ENCODE measurements around the gene FNDC3B. TPM values are rescaled to one million over a fixed set of nuclear protein-coding genes. Genes with fewer than 3 reads are reported as not detected.

The FNDC3B gene
- total and polyA plus RNA-seq, 12 donors, result 9.7 to 118 (median 85.0) TPM

GRCh38 chr3:172407872-172408271 is 368.5 kb downstream of the FNDC3B start:
- ATAC-seq, result no peak
- intact Hi-C loops (cut with DNase I), result no loop called here
- Histone ChIP-seq H3K27me3 (peaks cover 0 to 5% (median 0%) of the 10 kb centered on the region in 7 donors), H3K4me3 (no peak overlapping the region), H3K27ac (no peak overlapping the region), H3K36me3 (no peaks in the 10 kb centered on the region), H3K9me3 (no peaks in the 10 kb centered on the region), H3K4me1 (no peaks in the 10 kb centered on the region)
- WGBS, 2 donors, result 87% methylated on average over 3 of the region's 3 CpGs
- no peak for DNase-seq
- TF ChIP-seq CTCF (IDR thresholded peaks at IDR 0.05), result no peak

GRCh38 chr3:172410702-172411477 is 371.5 kb downstream of the FNDC3B start:
- Histone ChIP-seq H3K36me3 (no peaks in the 10 kb centered on the region), H3K9me3 (no peaks in the 10 kb centered on the region), H3K27ac (no peak overlapping the region), H3K4me3 (no peak overlapping the region), H3K27me3 (peaks cover 0 to 6% (median 0%) of the 10 kb centered on the region in 7 donors), H3K4me1 (no peaks in the 10 kb centered on the region)
- 82 to 87% methylated on average over 13 of the region's 13 CpGs for WGBS, 2 donors
- no peak for TF ChIP-seq CTCF (IDR thresholded peaks at IDR 0.05)
- ATAC-seq, result no peak
- no peak for DNase-seq
- intact Hi-C loops (cut with DNase I), result no loop called here

GRCh38 chr3:172411478-172411947 is 372.1 kb downstream of the FNDC3B start:
- no peaks in the 10 kb centered on the region for H3K4me1 ChIP-seq
- H3K36me3 ChIP-seq, result no peaks in the 10 kb centered on the region
- no peaks in the 10 kb centered on the region for H3K9me3 ChIP-seq
- no peak overlapping the region for H3K4me3 ChIP-seq
- ATAC-seq (no peak), DNase-seq (no peak)
- H3K27me3 ChIP-seq, result peaks cover 0 to 6% (median 0%) of the 10 kb centered on the region in 7 donors
- whole genome bisulfite sequencing, 2 donors, result 92 to 93% methylated on average over 6 of the region's 6 CpGs
- intact Hi-C loops (cut with DNase I), result no loop called here
- TF ChIP-seq CTCF (IDR thresholded peaks at IDR 0.05), result no peak
- H3K27ac ChIP-seq, result no peak overlapping the region

GRCh38 chr3:172415323-172415722 is 375.9 kb downstream of the FNDC3B start:
- Histone ChIP-seq H3K27me3 (peaks cover 0 to 6% (median 0%) of the 10 kb centered on the region in 7 donors), H3K4me3 (no peak overlapping the region), H3K9me3 (peaks cover 0 to 26% (median 0%) of the 10 kb centered on the region in 11 donors), H3K4me1 (no peaks in the 10 kb centered on the region), H3K36me3 (no peaks in the 10 kb centered on the region), H3K27ac (no peak overlapping the region)
- no peak for DNase-seq
- no peak for ATAC-seq
- TF ChIP-seq CTCF (IDR thresholded peaks at IDR 0.05), result no peak
- intact Hi-C loops (cut with DNase I), result no loop called here
- 80 to 84% methylated on average over 5 of the region's 5 CpGs for WGBS, 2 donors

All from heart right ventricle (tissue), 16 donors.